CD4-positive, alpha-beta T cell treated with Interleukin-4 for 1 hour (primary cell): ENCODE measurements around the gene MGME1.

Source experiments
- DNase-seq, 2 donors: peaks; one replicate each; pipeline ENCODE4 v3.0.0-alpha.2; 2020 to 2022

Gene MGME1

GRCh38 chr20:17968366-17969277, at the start of gene MGME1, which contains the start of gene SNX5:
Gene MGME1 (plus strand): TSS chr20:17969018. CDS start chr20:17969860, 842 bp downstream.
Gene SNX5 (minus strand): TSS chr20:17968794. CDS start chr20:17968425, 369 bp downstream.
- DNase-seq, result peak; percentile 99

DNA sequence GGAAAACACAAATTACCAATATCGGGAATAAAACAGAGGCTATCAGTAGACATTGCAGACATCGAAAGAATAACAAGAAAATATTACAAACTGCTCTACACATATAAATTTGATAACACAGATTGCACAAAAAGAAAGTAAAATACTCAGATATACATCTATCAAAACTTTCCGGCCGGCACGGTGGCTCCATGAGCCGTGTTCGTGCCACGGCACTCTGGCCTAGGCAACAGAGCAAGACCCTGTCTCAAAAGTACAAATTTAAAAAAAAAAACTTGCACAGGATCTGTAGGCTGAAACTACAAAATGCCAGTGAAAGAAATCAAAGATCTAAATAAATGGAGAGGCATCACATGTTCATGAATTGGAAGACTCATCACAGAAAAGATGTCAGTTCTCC, 49.7 kb upstream of the MGME1 start:
- no peak for DNase-seq

GRCh38 chr20:17921774-17922173, 47.0 kb upstream of the MGME1 start:
- DNase-seq, result no peak

DNA sequence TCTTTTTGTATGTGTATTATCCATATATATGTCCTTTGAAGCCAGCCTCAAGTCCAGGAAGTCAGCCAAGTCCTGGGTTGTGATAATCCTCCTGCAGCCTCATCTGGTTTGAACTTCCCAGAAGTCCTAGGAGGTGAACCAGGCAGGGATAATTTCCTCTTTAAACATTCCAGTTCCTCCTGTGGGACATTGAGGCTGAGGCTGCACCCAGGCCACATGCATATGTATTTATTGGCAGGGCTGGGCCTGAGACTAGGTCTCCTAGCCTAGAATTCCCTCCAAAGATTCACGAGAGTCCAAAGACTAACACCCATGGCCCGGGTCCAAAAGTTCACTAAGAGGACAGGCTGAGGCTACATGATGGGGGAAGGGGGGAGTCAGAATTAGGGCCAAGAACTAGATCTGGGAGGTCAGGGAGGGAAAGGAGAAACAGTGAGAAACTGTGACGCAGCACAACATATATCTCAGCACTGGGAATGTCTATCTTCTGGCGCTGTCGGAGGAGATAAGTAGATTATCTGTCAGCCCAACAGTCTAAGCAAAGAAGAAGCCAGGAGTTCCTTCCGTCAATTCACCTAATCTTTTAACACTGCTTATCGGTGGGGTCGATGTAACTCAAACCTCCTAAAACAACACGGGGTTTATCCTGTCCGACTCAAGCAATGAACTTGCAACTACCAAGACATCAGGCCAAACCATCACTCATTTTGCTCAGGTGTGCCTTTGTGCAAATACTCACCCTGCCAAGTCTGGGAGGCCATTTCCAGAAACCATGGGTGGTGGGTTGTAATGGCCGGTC, 43.5 kb upstream of the MGME1 start:
- DNase-seq, result no peak

DNA sequence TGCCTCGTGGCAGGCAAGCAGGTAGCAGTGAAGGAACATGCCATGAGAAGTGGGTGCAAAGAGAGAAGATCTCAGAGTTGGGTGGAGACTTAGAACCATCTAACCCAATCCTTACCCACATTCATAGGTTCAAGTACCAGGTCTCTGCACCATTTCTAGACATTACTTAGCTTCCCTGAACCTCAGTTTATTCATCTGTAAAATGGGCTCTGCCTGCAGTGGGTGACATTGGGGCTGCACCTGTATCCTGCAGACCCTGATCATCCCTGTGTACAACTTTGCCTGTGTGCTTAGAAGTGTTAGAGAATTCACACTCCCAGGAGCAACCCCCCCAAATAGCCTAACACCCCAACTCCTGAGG, 42.9 kb upstream of the MGME1 start:
- no peak for DNase-seq

DNA sequence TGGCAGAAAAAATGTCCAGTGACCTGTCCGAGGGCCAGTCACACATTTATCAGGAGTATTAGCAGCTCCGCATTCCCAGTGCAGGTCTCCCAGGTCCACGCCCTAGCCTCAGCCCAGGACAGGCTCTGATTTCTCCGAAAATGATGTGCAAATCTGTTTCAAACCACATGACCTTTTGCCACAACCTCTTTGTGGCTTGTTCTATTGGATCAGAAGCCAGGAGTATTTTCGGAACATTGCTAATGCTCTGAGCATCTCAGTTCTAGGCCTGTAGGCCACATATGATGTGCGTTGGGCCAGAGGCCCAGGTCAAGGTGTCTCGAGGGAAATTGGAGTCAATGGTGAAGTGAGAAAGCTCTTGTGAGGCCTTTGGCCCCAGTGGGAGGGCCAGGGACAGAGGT, 40.6 kb upstream of the MGME1 start:
- no peak for DNase-seq

- no peak for DNase-seq
Measured at GRCh38 chr20:17928633-17929311, 40.0 kb upstream of the MGME1 start.

DNA sequence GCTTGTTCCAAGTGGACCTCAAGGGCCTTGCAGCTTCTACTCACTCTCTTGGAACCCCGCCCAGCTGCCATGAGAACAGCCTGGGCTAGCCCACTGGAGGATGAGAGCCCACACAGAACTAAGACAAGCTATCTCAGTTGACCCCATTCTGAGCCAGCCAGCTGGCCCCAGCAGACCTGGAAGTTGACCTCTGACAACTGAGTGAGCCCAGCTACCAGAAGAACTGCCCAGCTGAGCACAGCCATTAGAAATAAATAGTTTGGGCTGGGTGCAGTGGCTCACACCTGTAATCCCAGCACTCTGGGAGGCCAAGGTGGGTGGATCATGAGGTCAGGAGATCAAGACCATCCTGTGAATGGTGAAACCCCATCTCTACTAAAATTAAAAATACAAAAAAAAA, 37.3 kb upstream of the MGME1 start:
- no peak for DNase-seq

DNA sequence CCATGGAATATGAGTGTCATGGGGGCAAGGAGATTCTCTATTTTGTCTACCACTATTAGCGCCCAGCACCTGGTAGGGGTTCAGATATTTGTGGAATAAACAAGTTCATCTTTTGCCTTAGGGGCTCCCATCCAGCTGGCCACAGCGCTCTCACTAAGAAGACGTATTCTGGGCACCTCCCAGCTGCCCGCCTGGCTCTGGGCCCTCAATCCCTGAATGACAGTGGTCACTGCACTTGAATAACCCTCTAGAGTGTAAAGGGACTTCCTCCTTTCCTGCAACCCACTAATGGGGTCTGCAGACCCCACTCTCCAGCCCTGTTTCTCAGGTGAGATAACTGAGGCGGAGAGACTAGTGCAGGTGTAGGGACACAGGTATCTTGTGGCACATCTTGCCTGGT, 36.4 kb upstream of the MGME1 start:
- no peak for DNase-seq

DNA sequence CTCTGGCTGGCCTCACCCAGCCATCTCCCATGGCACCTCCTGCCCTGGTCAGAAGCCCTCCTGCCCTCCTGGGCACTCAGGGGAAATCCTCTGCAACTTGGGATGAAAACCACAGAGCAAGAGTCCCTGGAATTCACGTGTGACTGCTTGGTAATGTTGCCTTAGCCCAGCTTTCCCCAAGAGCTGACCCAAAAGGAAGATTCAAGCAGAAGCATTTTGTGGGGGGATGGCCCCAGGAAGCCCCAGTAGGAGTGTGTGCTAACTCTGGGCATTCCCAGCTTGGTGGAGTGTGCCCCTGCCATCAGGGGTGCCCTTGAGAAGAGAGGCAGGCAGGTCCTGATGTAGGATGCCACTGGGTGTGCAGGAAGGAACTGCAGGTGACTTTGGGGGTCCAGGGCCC, 35.7 kb upstream of the MGME1 start:
- no peak for DNase-seq

DNA sequence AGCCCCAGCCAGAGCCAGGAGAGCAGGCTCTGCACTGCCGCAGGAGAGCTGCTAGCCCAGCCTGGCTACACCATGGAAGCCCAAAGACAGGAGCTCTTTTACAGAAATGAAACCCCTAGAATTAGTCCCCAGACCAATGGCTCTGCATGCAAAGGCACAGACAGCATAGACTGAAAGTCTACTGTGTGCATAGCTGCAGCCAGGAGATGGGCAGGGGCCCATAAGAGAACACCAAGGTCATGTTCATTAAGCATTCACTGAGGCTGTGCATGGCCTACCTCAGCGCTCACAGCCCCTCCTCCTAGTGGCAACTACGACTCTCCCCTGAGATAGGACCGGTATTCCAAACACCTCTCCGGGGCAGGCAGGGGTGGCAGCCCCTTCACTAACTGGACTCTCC, 35.1 kb upstream of the MGME1 start:
- no peak for DNase-seq

DNA sequence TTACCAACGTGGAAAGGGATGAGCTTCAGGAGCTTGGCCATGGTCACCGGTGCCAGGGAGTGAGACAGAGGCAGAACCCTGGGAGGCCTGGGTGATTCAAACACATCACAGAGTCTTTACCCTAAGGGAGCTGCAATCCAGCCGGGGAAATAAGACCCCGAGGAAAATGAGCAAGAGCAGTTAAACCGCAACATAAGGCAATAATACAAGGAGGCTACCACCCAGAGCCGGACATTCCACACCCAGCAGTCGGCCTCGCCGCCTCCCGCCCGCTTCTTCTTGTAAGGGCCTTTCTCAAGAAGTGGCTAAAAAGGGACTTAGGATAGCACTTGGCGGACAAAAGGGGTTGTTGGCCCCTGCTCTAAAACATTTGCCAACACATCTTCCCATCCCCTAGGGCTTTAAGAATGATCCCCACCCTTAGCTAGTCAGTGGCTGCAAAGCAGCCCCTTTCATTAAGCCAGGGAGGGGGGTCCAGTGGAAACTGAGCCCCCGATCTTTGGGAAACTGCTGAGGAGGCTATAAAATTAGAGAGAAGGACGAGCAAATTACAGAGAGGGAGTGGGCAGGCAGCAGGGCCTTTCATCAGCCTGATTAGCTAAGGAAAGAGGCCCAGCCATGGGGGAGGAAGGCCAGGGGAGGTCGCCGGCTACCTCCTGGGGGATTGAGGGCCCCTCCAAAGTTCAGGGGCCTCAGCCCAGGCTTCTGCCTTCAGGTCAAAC, 34.5 kb upstream of the MGME1 start:
- DNase-seq, result no peak

GRCh38 chr20:17935186-17935585, 33.6 kb upstream of the MGME1 start:
- no peak for DNase-seq

DNA sequence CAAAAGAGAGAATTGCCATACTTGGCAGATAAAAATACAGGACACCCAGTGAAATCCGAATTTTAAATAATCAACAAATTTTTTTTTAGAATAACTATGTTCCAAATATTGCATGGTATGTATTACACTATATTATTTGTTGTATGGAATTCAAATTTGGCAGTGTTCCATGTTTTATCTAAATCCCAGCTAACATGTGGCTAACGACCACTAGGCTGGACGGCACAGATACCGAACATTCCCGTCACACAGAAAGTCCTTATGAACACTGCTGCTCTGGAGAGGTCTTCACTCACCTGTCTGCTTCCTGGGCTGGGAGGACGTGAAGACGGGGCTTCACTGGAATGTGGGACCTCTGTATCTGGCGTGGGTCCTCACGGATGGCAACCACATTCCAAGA, 33.1 kb upstream of the MGME1 start:
- DNase-seq, result no peak

DNA sequence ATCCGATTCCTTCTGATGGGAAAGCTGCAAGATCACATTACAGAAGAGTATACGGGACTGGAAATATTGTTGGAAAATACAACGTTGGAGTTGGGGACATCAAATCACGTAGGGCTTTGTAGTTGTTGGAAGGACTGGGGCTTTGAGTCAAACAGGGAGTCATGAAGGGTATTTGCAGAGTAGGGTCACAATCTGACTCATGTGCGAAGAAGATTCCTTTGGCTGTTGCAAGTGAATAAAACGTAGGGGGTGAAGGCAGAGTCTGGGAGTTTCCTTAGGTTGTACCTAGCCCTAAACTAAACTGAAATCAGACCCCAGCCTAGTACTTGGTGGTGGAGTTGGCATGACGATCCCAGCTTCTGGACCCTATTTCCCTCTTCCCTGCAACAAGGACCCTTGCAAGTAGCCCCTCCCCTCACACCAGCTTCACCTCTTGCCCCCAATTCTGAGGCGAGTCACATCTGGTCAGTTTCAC, 32.5 kb upstream of the MGME1 start:
- no peak for DNase-seq

- no peak for DNase-seq
Measured at GRCh38 chr20:17936761-17937732, 31.8 kb upstream of the MGME1 start.

GRCh38 chr20:17938871-17939619, 29.8 kb upstream of the MGME1 start:
- peak; percentile 64 to 66 for DNase-seq

DNA sequence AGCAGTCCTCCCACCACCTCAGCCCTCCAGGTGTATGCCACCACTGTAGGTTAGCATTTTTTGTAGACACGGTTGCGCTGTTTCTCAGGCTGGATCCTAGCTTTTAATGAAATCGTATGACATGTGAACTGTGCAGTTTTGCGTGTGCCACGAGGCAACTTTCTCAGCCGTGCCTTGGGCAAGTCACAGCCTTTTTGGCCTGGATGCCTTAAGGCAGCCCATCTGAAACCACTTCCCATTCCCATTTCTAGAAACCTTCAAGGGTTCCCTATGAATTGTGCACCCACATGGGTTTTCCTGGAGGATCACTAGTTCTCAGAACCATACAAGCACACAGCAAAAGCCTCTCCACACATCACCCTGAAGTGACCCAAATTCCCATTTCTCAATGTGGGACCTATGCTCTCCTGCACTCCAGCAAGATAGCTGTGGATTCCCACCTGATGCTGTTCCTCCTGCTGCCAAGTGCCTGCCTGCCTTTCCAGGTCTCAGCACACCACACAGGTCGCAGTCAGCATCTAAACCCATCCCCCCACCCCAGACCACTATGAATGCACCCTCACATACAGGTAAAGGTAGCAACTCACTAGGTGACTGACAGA, 29.1 kb upstream of the MGME1 start:
- DNase-seq, result no peak

GRCh38 chr20:17940224-17940971, 28.4 kb upstream of the MGME1 start:
- no peak for DNase-seq
